Epithelial cell of proximal tubule (primary cell): Measurements from ENCODE around the gene MATN4. TPM values are rescaled to one million over a fixed set of nuclear protein-coding genes. Genes with fewer than 3 reads are reported as not detected.

Experiments used
- DNase-seq: peaks from one replicate; pipeline ENCODE4 v3.0.0-alpha.2; 2011; ENCODE audit warnings: low read depth
- H3K4me3 ChIP-seq: 2 replicates; pipeline ENCODE4 v1.5.1; 2011; ENCODE audit warnings: low read depth, mild to moderate bottlenecking, low read length
- total RNA-seq: library from RNA; depleted of rRNA; stranded (reverse); fragments of >200 nt; gene quantifications from 2 replicates; pipeline ENCODE4 v1.2.3, GENCODE V29; 2015
- TF ChIP-seq, protein P1 (sequence below): conservative IDR thresholded peaks from 2 replicates; pipeline ENCODE4 v1.5.1; 2012; ENCODE audit warnings: low read depth, mild to moderate bottlenecking, low read length

Gene MATN4
- total RNA-seq, 1 donor from 2014 or later: not detected

DNA sequence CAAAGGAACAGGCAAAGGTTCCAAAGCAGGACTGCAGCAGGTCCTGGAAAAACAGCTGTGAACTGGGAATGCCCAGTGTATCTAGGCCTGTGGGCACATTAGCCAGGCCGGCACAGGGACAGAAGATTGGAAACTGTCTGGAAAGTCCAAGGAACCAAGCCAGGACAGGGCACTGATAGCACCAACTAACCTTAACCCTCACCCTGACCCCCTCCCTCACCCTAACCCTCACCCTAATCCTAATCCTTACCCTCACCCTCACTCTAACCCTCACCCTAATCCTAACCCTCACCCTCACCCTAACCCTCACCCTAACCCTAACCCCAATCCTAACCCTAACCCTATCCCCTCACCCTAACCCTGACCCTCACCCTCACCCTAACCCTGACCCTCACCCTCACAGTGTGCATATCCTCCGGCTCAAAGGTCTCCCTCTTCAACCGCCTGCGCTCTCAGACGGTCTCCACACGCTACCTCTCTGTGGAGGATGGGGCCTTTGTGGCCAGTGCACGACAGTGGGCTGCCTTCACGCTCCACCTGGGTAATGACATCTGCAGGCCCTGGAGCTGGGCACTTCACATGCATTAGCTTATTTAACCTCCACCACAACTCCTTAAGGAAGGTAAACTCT is 5.1 kb upstream of the MATN4 start:
- no peak for DNase-seq
- no peak overlapping the region for H3K4me3 ChIP-seq
- TF ChIP-seq, protein P1, sequence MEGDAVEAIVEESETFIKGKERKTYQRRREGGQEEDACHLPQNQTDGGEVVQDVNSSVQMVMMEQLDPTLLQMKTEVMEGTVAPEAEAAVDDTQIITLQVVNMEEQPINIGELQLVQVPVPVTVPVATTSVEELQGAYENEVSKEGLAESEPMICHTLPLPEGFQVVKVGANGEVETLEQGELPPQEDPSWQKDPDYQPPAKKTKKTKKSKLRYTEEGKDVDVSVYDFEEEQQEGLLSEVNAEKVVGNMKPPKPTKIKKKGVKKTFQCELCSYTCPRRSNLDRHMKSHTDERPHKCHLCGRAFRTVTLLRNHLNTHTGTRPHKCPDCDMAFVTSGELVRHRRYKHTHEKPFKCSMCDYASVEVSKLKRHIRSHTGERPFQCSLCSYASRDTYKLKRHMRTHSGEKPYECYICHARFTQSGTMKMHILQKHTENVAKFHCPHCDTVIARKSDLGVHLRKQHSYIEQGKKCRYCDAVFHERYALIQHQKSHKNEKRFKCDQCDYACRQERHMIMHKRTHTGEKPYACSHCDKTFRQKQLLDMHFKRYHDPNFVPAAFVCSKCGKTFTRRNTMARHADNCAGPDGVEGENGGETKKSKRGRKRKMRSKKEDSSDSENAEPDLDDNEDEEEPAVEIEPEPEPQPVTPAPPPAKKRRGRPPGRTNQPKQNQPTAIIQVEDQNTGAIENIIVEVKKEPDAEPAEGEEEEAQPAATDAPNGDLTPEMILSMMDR: no peak

DNA sequence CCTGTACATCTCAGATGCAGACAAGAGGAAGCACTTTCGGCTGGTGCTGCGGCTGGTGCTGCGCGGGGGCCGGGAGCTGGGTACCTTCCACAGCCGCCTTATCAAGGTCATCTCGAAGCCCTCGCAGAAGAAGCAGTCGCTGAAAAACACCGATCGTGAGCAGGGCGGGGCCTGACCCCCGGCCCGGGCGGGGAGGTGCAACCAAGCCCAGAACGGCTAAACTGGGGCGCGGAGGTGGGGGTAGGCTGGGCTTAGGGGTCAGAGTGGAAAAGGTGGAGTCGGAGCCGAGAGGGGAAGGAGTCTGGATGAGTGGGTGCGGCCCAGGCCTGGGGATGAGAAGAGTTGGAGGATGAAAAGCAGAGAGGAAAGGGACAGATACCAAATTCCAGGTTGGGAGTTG is 4.1 kb upstream of the MATN4 start:
- DNase-seq: no peak
- no peak overlapping the region for H3K4me3 ChIP-seq
- TF ChIP-seq, protein P1: no peak

DNA sequence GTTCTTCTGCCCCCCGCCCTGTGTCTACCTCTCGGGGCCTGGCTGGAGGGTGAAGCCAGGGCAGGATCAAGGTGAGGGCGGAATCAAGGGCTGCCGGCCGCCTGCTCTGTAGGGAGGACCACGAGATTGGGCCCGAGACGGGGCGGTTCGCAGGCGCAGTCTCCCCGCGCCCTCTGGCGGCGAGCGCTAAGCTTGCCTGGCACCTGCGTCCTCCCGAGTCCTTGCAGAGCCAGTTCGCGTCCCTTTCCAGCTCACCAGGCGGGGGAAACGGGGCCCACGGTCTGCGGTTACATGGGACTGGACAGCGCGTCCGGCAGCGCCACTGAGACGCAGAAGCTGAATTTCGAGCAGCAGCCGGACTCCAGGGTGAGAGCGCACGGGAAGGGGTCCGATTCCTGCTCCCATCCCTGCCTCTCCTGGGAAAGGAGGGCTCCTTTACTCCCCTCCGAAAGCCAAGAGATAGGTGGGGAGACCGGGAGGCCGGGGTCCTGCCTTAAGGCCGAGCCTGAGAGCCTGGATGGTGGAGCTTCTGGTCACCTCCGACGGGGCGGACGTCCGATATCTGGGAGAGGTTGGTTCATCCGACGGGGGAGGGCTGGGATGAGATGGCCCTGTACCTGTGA is 3.6 kb upstream of the MATN4 start:
- no peak for DNase-seq
- H3K4me3 ChIP-seq: no peak overlapping the region
- TF ChIP-seq, protein P1: peak; percentile 83

DNA sequence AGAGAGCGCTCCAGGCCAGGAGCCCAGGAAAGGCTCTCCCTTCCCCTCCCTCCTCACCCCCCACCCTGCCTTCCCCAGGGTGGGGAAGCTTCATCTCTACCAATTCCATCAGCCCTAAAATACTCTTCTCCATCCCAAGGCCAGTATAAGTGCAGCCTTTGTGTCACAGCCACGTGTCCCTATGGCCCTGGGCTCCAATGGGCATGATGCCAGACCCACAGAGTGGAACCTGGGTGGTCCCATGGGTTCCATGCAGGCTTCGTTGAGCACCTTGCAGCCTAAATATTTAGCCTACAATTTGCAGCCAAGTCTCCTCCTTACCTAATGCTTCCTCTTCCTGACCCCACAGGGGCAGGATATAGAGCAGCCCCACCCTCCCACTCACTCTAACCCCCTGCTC is 976 bp upstream of the MATN4 start:
- TF ChIP-seq, protein P1: no peak
- DNase-seq: no peak
- H3K4me3 ChIP-seq: no peak overlapping the region

DNA sequence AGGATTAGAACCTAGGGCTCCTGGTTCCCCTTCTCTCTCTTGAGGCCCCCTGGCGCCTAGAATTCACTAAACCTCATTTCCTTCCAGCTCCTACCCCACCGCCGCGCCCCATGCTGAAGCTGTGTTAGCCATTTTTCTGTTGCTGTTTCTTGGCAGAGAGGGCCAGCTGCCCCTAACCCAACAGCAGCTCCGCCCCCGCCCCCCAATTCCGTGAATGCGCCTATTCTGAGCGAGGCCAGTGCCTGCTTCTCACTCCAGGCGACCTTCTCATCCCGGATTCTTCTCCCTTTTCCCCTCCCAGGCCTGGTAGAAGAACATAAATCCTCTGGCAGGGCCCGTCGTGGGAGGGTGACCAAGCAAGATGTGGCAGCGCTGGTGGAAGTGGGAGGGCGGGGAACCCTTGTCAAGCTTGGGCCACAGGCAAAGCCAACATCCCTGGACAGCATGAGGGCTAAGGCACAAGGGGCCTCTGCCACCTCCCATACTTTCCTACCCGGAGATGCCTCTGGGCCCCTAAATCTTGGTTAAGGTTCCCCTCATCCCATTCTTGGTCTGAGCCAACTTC is 941 bp downstream of the MATN4 start:
- TF ChIP-seq, protein P1: no peak
- H3K4me3 ChIP-seq: no peak overlapping the region
- no peak for DNase-seq

DNA sequence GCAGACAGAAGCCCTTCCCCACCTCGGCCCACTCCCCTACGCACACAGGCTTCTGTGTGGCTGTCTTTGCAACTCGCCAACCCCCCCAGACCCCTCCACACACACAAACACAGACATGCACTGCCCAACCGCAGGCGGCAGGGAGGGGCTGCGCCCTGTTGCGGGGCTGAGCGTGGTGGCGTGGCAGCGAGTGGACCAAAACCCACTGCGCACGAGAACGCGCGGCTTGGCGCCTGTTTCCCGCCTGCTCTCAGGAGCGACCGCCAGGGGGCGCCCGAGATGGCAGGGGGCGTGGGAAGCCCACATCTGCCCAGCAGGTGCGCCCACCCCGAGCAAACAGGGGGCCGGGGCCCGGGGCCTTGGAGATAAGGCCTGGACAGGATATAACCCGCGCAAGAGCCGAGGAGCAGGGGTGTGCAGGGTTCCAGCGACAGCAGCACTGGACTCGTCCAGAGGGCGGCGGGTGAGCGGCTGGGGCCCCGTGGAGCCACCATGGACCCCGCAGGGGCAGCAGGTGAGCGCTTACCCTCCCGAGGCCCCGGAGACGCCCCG is 1.6 kb downstream of the MATN4 start, which contains the start of gene RBPJL:
TSS of gene RBPJL (plus strand) at position 410 of the 552 bp plus-strand sequence. CDS start at position 493, 83 bp downstream.
- TF ChIP-seq, protein P1: peak; percentile 72
- no peak for DNase-seq
- H3K4me3 ChIP-seq: no peak within 1 kb of the TSS
